HepG2 (cell line): ENCODE data around the gene SRCIN1. TPM values are rescaled to one million over a fixed set of nuclear protein-coding genes. Genes with fewer than 3 reads are reported as not detected.

Experiments used
- EEA1 ChIP-seq: sonication (generic); formaldehyde crosslinking; IDR thresholded peaks from 2 replicates; pipeline ENCODE4 v1.5.1; 2020; ENCODE audit warnings: mild to moderate bottlenecking, missing genetic modification reagents, borderline replicate concordance
- ESRRA ChIP-seq: sonication (generic); formaldehyde crosslinking; IDR thresholded peaks from 2 replicates; pipeline ENCODE4 v1.5.1; 2020; ENCODE audit warnings: mild to moderate bottlenecking, low read depth, missing genetic modification reagents
- FIP1L1 ChIP-seq: fragments of 200-400 bp; formaldehyde crosslinking; IDR thresholded peaks from 2 replicates; pipeline ENCODE4 v1.6.1; 2018; ENCODE audit warnings: low read depth, mild to moderate bottlenecking, low read length, moderate library complexity, borderline replicate concordance; ENCODE audit not compliant: insufficient read depth
- GABPB1 ChIP-seq: IDR thresholded peaks from 2 replicates; pipeline ENCODE4 v1.6.1; 2016; ENCODE audit warnings: mild to moderate bottlenecking, missing genetic modification reagents, moderate library complexity, missing compliant biosample characterization
- HDAC2 ChIP-seq: sonication (generic); formaldehyde crosslinking; IDR thresholded peaks from 2 replicates; pipeline ENCODE4 v1.4.0; 2020; ENCODE audit warnings: missing genetic modification reagents
- POGZ ChIP-seq: sonication (generic); formaldehyde crosslinking; IDR thresholded peaks from 2 replicates; pipeline ENCODE4 v1.4.0; 2020; ENCODE audit warnings: mild to moderate bottlenecking, missing genetic modification reagents
- SP2 ChIP-seq: sonication (generic); formaldehyde crosslinking; IDR thresholded peaks from 2 replicates; pipeline ENCODE4 v1.5.1; 2020; ENCODE audit warnings: mild to moderate bottlenecking, missing genetic modification reagents
- TBP ChIP-seq: sonication (generic); formaldehyde crosslinking; IDR thresholded peaks from 2 replicates; pipeline ENCODE4 v1.5.0; 2020; ENCODE audit warnings: missing genetic modification reagents
- THAP11 ChIP-seq: IDR thresholded peaks from 2 replicates; pipeline ENCODE4 v1.6.1; 2016; ENCODE audit warnings: missing biosample characterization, missing genetic modification reagents
- TMF1 ChIP-seq: sonication (generic); formaldehyde crosslinking; IDR thresholded peaks from 2 replicates; pipeline ENCODE4 v1.8.1; 2022; ENCODE audit warnings: low read depth, missing genetic modification reagents
- ZBTB8A ChIP-seq: sonication (generic); formaldehyde crosslinking; IDR thresholded peaks from 2 replicates; pipeline ENCODE4 v1.4.0; 2020; ENCODE audit warnings: mild to moderate bottlenecking, low read depth, missing genetic modification reagents, borderline replicate concordance
- ZNF260 ChIP-seq: sonication (generic); formaldehyde crosslinking; IDR thresholded peaks from 2 replicates; pipeline ENCODE4 v1.4.0; 2020; ENCODE audit warnings: missing genetic modification reagents, low read depth, mild to moderate bottlenecking, borderline replicate concordance
- ZNF263 ChIP-seq: sonication (generic); formaldehyde crosslinking; IDR thresholded peaks from 2 replicates; pipeline ENCODE4 v1.4.0; 2020; ENCODE audit warnings: missing genetic modification reagents
- ZNF34 ChIP-seq: sonication (generic); formaldehyde crosslinking; IDR thresholded peaks from 2 replicates; pipeline ENCODE4 v1.4.0; 2020; ENCODE audit warnings: mild to moderate bottlenecking, missing genetic modification reagents, borderline replicate concordance
- ZNF567 ChIP-seq: sonication (generic); formaldehyde crosslinking; IDR thresholded peaks from 2 replicates; pipeline ENCODE4 v1.8.1; 2023; ENCODE audit warnings: mild to moderate bottlenecking, missing genetic modification reagents, borderline replicate concordance
- ZNF577 ChIP-seq: sonication (generic); formaldehyde crosslinking; IDR thresholded peaks from 2 replicates; pipeline ENCODE4 v1.4.0; 2020; ENCODE audit warnings: mild to moderate bottlenecking, low read depth, missing genetic modification reagents, borderline replicate concordance
- ZNF7 ChIP-seq: IDR thresholded peaks from 2 replicates; pipeline ENCODE4 v1.6.1; 2016; ENCODE audit warnings: missing biosample characterization, missing genetic modification reagents
- ZNF839 ChIP-seq: sonication (generic); formaldehyde crosslinking; IDR thresholded peaks from 2 replicates; pipeline ENCODE4 v1.4.0; 2020; ENCODE audit warnings: missing genetic modification reagents, mild to moderate bottlenecking, borderline replicate concordance
- ZSCAN12 ChIP-seq: sonication (generic); formaldehyde crosslinking; IDR thresholded peaks from 2 replicates; pipeline ENCODE4 v1.9.0; 2021; ENCODE audit warnings: mild to moderate bottlenecking, missing genetic modification reagents
- polyA plus RNA-seq, 8 experiments: library from polyadenylated mRNA; depleted of rRNA in 3 of 8; stranded (reverse) in 7 of 8; unstranded in 1 of 8; fragments of >200 nt; fragmentation: Illumina TruSeq in 4 of 8; extraction: Trizol in 4 of 8; gene quantifications; 2 replicates each; pipeline versions ENCODE4 v1.2.1 to v1.2.3, GENCODE V29; 2011 to 2016; ENCODE audit warnings: low read depth in 4 of 8, missing spikeins in 1 of 8, mixed read lengths in 1 of 8; ENCODE audit not compliant: insufficient read depth in 1 of 8
- total RNA-seq, 5 experiments: library from RNA; depleted of rRNA; stranded (reverse); fragments of >200 nt; fragmentation: Illumina TruSeq; extraction: Trizol; gene quantifications; 2 replicates each; pipeline ENCODE4 v1.2.3, GENCODE V29; 2016; ENCODE audit warnings: low read depth in 1 of 5
- TF ChIP-seq, protein P1 (sequence below): sonication (generic); formaldehyde crosslinking; IDR thresholded peaks from 2 replicates; pipeline ENCODE4 v1.5.0; 2020; ENCODE audit warnings: missing genetic modification reagents
- TF ChIP-seq, protein P2 (sequence below): sonication (generic); formaldehyde crosslinking; IDR thresholded peaks from 2 replicates; pipeline ENCODE4 v1.4.0; 2020; ENCODE audit warnings: mild to moderate bottlenecking, missing genetic modification reagents
- TF ChIP-seq, protein P3 (sequence below): sonication (generic); formaldehyde crosslinking; IDR thresholded peaks from 2 replicates; pipeline ENCODE4 v1.4.0; 2020; ENCODE audit warnings: missing genetic modification reagents
- TF ChIP-seq, protein P4 (sequence below): sonication (generic); formaldehyde crosslinking; IDR thresholded peaks from 2 replicates; pipeline ENCODE4 v1.4.0; 2020; ENCODE audit warnings: missing genetic modification reagents
- TF ChIP-seq, protein P5 (sequence below): sonication (generic); formaldehyde crosslinking; IDR thresholded peaks from 2 replicates; pipeline ENCODE4 v1.4.0; 2020; ENCODE audit warnings: missing genetic modification reagents

SRCIN1 gene
- total and polyA plus RNA-seq, 2 of the 13 experiments (the other 11 are each of a cell fraction or from before 2014, with no cell fraction given), result 1.2 to 9.6 TPM

DNA sequence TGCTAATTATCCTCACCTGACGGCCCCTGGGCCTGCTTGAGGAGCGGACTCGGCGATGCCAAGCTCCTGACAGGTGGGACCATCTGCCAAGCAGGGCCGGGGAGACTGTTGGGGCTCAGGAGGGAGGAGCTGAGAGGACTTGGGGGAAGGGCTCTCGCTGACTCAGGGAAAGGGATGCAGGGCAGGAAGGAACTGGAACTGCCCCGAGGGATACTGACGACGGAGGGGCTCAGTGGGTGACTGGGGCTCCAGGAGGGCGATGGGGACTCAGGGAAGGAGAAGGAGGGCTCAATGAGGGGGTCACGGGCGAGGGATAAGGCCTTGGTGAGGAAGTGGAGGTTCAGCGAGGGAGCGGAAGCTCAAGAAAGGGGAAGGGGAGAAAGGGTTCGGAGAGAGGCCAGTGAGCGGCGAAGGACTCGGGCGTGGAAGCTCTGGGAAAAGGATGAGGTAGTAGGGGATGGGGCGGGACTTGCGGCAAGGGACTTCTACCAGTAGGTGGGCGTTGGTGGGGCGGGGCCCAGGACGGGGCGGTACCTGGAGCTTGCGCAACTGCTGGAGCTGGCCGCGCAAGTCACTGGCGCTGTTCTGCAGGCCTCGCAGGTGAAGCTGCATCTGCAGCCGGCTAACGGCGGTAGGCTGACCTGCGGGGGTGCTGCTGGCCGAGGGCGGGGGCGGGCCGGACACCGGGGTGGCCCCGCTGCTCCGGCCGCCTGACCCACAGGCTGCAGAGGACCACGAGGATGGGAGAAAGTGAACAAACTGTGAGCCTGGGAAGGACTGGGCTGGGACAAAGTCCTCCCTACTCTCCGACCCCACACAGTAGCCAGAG is 46.5 kb downstream of the SRCIN1 start (continued):
- TF ChIP-seq ZNF839 (CRISPR knock-in tag) (no peak; the same call in 1 of the 2 replicates), TBP (CRISPR knock-in tag) (no peak), ZNF34 (CRISPR knock-in tag) (no peak), FIP1L1 (no peak), EEA1 (CRISPR knock-in tag) (peak; percentile 85; the same call in 1 of the 2 replicates), ZNF577 (CRISPR knock-in tag) (no peak), ZBTB8A (CRISPR knock-in tag) (no peak), SP2 (CRISPR knock-in tag) (peak; percentile 35; the same call in 1 of the 2 replicates), ZNF7 (CRISPR knock-in tag) (no peak), TMF1 (CRISPR knock-in tag) (no peak), ZSCAN12 (CRISPR knock-in tag) (no peak), POGZ (CRISPR knock-in tag) (peak; percentile 38; the same call in 1 of the 2 replicates), ZNF567 (CRISPR knock-in tag) (no peak), GABPB1 (CRISPR knock-in tag) (peak; percentile 72), ZNF260 (CRISPR knock-in tag) (no peak), THAP11 (CRISPR knock-in tag) (peak; percentile 64), HDAC2 (CRISPR knock-in tag) (peak; percentile 82), ZNF263 (CRISPR knock-in tag) (no peak; the same call in 1 of the 2 replicates), ESRRA (CRISPR knock-in tag) (0 out of 2 replicates have a peak, but pooled peaks have one; percentile 18)
- TF ChIP-seq, protein P1, sequence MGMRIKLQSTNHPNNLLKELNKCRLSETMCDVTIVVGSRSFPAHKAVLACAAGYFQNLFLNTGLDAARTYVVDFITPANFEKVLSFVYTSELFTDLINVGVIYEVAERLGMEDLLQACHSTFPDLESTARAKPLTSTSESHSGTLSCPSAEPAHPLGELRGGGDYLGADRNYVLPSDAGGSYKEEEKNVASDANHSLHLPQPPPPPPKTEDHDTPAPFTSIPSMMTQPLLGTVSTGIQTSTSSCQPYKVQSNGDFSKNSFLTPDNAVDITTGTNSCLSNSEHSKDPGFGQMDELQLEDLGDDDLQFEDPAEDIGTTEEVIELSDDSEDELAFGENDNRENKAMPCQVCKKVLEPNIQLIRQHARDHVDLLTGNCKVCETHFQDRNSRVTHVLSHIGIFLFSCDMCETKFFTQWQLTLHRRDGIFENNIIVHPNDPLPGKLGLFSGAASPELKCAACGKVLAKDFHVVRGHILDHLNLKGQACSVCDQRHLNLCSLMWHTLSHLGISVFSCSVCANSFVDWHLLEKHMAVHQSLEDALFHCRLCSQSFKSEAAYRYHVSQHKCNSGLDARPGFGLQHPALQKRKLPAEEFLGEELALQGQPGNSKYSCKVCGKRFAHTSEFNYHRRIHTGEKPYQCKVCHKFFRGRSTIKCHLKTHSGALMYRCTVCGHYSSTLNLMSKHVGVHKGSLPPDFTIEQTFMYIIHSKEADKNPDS, result no peak
- TF ChIP-seq, protein P2, sequence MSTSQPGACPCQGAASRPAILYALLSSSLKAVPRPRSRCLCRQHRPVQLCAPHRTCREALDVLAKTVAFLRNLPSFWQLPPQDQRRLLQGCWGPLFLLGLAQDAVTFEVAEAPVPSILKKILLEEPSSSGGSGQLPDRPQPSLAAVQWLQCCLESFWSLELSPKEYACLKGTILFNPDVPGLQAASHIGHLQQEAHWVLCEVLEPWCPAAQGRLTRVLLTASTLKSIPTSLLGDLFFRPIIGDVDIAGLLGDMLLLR (CRISPR knock-in tag), result no peak
- TF ChIP-seq, protein P3, sequence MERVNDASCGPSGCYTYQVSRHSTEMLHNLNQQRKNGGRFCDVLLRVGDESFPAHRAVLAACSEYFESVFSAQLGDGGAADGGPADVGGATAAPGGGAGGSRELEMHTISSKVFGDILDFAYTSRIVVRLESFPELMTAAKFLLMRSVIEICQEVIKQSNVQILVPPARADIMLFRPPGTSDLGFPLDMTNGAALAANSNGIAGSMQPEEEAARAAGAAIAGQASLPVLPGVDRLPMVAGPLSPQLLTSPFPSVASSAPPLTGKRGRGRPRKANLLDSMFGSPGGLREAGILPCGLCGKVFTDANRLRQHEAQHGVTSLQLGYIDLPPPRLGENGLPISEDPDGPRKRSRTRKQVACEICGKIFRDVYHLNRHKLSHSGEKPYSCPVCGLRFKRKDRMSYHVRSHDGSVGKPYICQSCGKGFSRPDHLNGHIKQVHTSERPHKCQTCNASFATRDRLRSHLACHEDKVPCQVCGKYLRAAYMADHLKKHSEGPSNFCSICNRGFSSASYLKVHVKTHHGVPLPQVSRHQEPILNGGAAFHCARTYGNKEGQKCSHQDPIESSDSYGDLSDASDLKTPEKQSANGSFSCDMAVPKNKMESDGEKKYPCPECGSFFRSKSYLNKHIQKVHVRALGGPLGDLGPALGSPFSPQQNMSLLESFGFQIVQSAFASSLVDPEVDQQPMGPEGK, result peak; percentile 83
- TF ChIP-seq, protein P4, sequence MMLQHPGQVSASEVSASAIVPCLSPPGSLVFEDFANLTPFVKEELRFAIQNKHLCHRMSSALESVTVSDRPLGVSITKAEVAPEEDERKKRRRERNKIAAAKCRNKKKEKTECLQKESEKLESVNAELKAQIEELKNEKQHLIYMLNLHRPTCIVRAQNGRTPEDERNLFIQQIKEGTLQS (CRISPR knock-in tag), result no peak
- TF ChIP-seq, protein P5, sequence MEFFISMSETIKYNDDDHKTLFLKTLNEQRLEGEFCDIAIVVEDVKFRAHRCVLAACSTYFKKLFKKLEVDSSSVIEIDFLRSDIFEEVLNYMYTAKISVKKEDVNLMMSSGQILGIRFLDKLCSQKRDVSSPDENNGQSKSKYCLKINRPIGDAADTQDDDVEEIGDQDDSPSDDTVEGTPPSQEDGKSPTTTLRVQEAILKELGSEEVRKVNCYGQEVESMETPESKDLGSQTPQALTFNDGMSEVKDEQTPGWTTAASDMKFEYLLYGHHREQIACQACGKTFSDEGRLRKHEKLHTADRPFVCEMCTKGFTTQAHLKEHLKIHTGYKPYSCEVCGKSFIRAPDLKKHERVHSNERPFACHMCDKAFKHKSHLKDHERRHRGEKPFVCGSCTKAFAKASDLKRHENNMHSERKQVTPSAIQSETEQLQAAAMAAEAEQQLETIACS (CRISPR knock-in tag), result no peak
